Stimulated activated CD4-positive, alpha-beta T cell treated with anti-CD3 and anti-CD28 coated beads, Interleukin-4, amount 100 ng/mL, for 24 hours (primary cell): ENCODE measurements around the gene ZFYVE21.

Experiments
- DNase-seq: peaks from one replicate; pipeline ENCODE4 v3.0.0-alpha.2; 2020

The ZFYVE21 gene

GRCh38 chr14:103692871-103693270, 22.7 kb upstream of the ZFYVE21 start:
- DNase-seq: no peak

- no peak for DNase-seq
These were observed 22.1 kb upstream of the ZFYVE21 start for GRCh38 chr14:103693515-103693914.

- DNase-seq: no peak
These were observed 21.0 kb upstream of the ZFYVE21 start for GRCh38 chr14:103694572-103695026.

- DNase-seq: no peak
These were observed 20.1 kb upstream of the ZFYVE21 start for GRCh38 chr14:103695296-103696069.

GRCh38 chr14:103696070-103696402, 19.6 kb upstream of the ZFYVE21 start:
- DNase-seq: no peak

- no peak for DNase-seq
These were observed 19.0 kb upstream of the ZFYVE21 start for GRCh38 chr14:103696466-103697071.

- DNase-seq: no peak
These were observed 18.4 kb upstream of the ZFYVE21 start for GRCh38 chr14:103697206-103697602.

GRCh38 chr14:103697603-103698379, 17.8 kb upstream of the ZFYVE21 start:
- DNase-seq: no peak

GRCh38 chr14:103698380-103699260, 17.0 kb upstream of the ZFYVE21 start:
- DNase-seq: no peak

GRCh38 chr14:103699261-103699661, 16.3 kb upstream of the ZFYVE21 start:
- no peak for DNase-seq

GRCh38 chr14:103699901-103700752, 15.5 kb upstream of the ZFYVE21 start:
- no peak for DNase-seq

- DNase-seq: no peak
These were observed 14.7 kb upstream of the ZFYVE21 start for GRCh38 chr14:103700753-103701490.

- no peak for DNase-seq
These were observed 13.5 kb upstream of the ZFYVE21 start for GRCh38 chr14:103702095-103702494.

GRCh38 chr14:103702497-103703432, 12.8 kb upstream of the ZFYVE21 start:
- DNase-seq: no peak

- no peak for DNase-seq
These were observed 11.9 kb upstream of the ZFYVE21 start for GRCh38 chr14:103703433-103704385.

- DNase-seq: no peak
These were observed 10.9 kb upstream of the ZFYVE21 start for GRCh38 chr14:103704708-103705107.

GRCh38 chr14:103705118-103705503, 10.5 kb upstream of the ZFYVE21 start:
- no peak for DNase-seq

GRCh38 chr14:103705504-103706284, 9.9 kb upstream of the ZFYVE21 start:
- no peak for DNase-seq
